22Rv1 (cell line): Measurements from ENCODE around the gene IL13RA2.

Experiments used
- ZFX ChIP-seq: fragments of 450-650 bp; IDR thresholded peaks from 2 replicates; pipeline ENCODE4 v1.6.1; 2017; ENCODE audit warnings: antibody characterized with exemption, borderline replicate concordance
- TF ChIP-seq, protein P1 (sequence below): fragments of 450-650 bp; IDR thresholded peaks from 2 replicates; pipeline ENCODE4 v1.5.1; 2017; ENCODE audit warnings: mild to moderate bottlenecking

DNA sequence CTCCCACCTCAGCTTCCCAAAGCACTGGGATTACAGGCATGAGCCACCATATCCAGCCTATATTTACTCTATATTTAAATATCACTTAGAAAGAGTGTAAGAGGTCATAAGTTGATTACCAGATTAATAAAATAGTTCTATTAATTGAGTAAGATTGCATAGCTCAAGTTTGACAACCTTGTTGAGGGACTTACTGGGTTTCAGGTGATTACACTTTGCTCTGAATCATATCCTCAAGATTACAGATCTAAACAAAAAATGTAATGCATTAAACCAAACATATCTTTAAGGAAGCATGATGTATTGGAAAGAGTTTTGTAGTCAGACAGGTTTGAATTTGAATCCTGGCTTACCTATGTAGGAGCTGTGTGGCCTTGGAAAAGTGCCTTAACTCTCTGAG is 47.9 kb upstream of the IL13RA2 start:
- TF ChIP-seq, protein P1, sequence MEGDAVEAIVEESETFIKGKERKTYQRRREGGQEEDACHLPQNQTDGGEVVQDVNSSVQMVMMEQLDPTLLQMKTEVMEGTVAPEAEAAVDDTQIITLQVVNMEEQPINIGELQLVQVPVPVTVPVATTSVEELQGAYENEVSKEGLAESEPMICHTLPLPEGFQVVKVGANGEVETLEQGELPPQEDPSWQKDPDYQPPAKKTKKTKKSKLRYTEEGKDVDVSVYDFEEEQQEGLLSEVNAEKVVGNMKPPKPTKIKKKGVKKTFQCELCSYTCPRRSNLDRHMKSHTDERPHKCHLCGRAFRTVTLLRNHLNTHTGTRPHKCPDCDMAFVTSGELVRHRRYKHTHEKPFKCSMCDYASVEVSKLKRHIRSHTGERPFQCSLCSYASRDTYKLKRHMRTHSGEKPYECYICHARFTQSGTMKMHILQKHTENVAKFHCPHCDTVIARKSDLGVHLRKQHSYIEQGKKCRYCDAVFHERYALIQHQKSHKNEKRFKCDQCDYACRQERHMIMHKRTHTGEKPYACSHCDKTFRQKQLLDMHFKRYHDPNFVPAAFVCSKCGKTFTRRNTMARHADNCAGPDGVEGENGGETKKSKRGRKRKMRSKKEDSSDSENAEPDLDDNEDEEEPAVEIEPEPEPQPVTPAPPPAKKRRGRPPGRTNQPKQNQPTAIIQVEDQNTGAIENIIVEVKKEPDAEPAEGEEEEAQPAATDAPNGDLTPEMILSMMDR = no peak
- TF ChIP-seq ZFX = no peak
